Panc1 (cell line): ENCODE data around the gene CACFD1. TPM values are rescaled to one million over a fixed set of nuclear protein-coding genes. Genes with fewer than 3 reads are reported as not detected.

ENCODE experiments used
- ATAC-seq: fragments of 200-7000 bp; cut with Tn5 transposase; 2 replicates; pipeline ENCODE4 v1.9.1; 2020; ENCODE audit warnings: mild to moderate bottlenecking, moderate library complexity
- BruUV-seq: library from RNA; stranded (reverse); fragments of 400-500 nt; replicated peaks from 2 replicates; lab custom pipeline; 2021; lab: Mats Ljungman, UMichigan
- CTCF ChIA-PET: fragments of 300-600 bp; sonication (Branson Sonifier 250); formaldehyde crosslinking; loops from one replicate; lab custom pipeline; 2022; ENCODE audit warnings: antibody characterized with exemption; lab: Charles Lee
- POLR2A ChIA-PET: fragments of 300-600 bp; sonication (Branson Sonifier 250); formaldehyde crosslinking; loops from one replicate; lab custom pipeline; 2022; ENCODE audit warnings: antibody characterized with exemption; lab: Charles Lee
- DNase-seq: peaks from one replicate; pipeline ENCODE4 v3.0.0-alpha.2; 2010; ENCODE audit warnings: low read depth, low spot score
- H3K27ac ChIP-seq: 2 replicates; pipeline ENCODE4 v1.5.1; 2011; ENCODE audit warnings: mild to moderate bottlenecking, low read length, inconsistent platforms
- H3K27me3 ChIP-seq: fragments of 200-500 bp; sonication (Bioruptor generic); 2 replicates; pipeline ENCODE4 v1.6.0; 2014; ENCODE audit warnings: low read length, inconsistent platforms; ENCODE audit not compliant: control insufficient read depth, insufficient read depth
- H3K36me3 ChIP-seq: fragments of 200-500 bp; sonication (Bioruptor generic); 2 replicates; pipeline ENCODE4 v1.5.1; 2014; ENCODE audit warnings: inconsistent platforms, mild to moderate bottlenecking, low read length, moderate library complexity; ENCODE audit not compliant: control insufficient read depth, insufficient read depth
- H3K4me1 ChIP-seq: 2 replicates; pipeline ENCODE4 v1.5.1; 2011; ENCODE audit warnings: inconsistent platforms, mild to moderate bottlenecking, low read length, moderate library complexity; ENCODE audit not compliant: control insufficient read depth, insufficient read depth
- H3K4me3 ChIP-seq, 2 experiments: 2 replicates each; pipeline ENCODE4 v1.5.1; 2011 to 2012; ENCODE audit warnings: low read depth in 2 of 2, low read length in 2 of 2, mild to moderate bottlenecking in 2 of 2, inconsistent platforms in 1 of 2, moderate library complexity in 1 of 2
- H3K9me3 ChIP-seq: fragments of 200-500 bp; sonication (Bioruptor generic); 2 replicates; pipeline ENCODE4 v1.5.1; 2014; ENCODE audit warnings: low read depth, mild to moderate bottlenecking, inconsistent platforms, low read length, moderate library complexity; ENCODE audit not compliant: control insufficient read depth, insufficient read depth
- POLR2AphosphoS5 ChIP-seq: IDR thresholded peaks from 2 replicates; pipeline ENCODE4 v1.6.1; 2012; ENCODE audit warnings: mild to moderate bottlenecking, low read depth, low read length, moderate library complexity
- SIN3A ChIP-seq: IDR thresholded peaks from 2 replicates; pipeline ENCODE4 v1.6.1; 2012; ENCODE audit warnings: low read depth, mild to moderate bottlenecking, low read length, moderate library complexity, borderline replicate concordance; ENCODE audit not compliant: insufficient read depth
- TCF7L2 ChIP-seq: IDR thresholded peaks from 2 replicates; pipeline ENCODE4 v1.6.1; 2011; ENCODE audit warnings: mild to moderate bottlenecking, low read depth, low read length, inconsistent platforms
- in situ Hi-C: cut with HindIII; loops from 2 replicates; pipeline ENCODE4 v1.10.0; 2016; ENCODE audit warnings: low sequenced_read_pairs, low pct_unique_long_range_greater_than_20kb
- intact Hi-C: fragments of 100-400 bp; cut with micrococcal nuclease; formaldehyde crosslinking; loops from one replicate; pipeline ENCODE4 v1.10.0; 2022; ENCODE audit not compliant: unreplicated experiment
- total RNA-seq: library from RNA; stranded (reverse); gene quantifications from one replicate; pipeline ENCODE4 v1.2.1, GENCODE V29; 2021; ENCODE audit not compliant: unreplicated experiment
- TF ChIP-seq, protein P1 (sequence below), 2 experiments: IDR thresholded peaks; 2 replicates each; pipeline ENCODE4 v1.6.1; 2011 to 2012; ENCODE audit warnings: low read depth in 2 of 2, control low read depth in 1 of 2, low read length in 1 of 2, mild to moderate bottlenecking in 1 of 2, moderate library complexity in 1 of 2; ENCODE audit not compliant: insufficient read depth in 1 of 2
- TF ChIP-seq, protein P2 (sequence below): fragments of 450-650 bp; IDR thresholded peaks from 2 replicates; pipeline ENCODE4 v1.5.1; 2017; ENCODE audit warnings: mild to moderate bottlenecking

CACFD1 gene
- total RNA-seq, 1 experiment from 2014 or later, result 13.9 TPM

DNA sequence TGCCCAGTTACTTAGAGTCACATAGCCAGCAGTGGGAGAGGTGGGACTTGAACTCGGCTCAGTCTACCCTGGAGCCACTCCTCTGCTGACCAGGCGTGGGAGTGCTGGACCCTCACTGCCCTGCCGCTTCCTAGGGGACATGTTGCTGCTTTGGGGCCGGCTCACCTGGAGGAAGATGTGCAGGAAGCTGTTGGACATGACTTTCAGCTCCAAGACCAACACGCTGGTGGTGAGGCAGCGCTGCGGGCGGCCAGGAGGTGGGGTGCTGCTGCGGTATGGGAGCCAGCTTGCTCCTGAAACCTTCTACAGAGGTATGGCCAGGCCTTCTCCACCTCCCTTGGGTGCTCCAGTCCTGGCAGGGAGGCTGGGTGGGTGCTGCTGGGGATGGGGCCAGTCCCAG, 3.4 kb upstream of the CACFD1 start:
- no peaks in the 10 kb centered on the region for H3K9me3 ChIP-seq
- BruUV-seq, result no TSS peak
- TF ChIP-seq, protein P1, sequence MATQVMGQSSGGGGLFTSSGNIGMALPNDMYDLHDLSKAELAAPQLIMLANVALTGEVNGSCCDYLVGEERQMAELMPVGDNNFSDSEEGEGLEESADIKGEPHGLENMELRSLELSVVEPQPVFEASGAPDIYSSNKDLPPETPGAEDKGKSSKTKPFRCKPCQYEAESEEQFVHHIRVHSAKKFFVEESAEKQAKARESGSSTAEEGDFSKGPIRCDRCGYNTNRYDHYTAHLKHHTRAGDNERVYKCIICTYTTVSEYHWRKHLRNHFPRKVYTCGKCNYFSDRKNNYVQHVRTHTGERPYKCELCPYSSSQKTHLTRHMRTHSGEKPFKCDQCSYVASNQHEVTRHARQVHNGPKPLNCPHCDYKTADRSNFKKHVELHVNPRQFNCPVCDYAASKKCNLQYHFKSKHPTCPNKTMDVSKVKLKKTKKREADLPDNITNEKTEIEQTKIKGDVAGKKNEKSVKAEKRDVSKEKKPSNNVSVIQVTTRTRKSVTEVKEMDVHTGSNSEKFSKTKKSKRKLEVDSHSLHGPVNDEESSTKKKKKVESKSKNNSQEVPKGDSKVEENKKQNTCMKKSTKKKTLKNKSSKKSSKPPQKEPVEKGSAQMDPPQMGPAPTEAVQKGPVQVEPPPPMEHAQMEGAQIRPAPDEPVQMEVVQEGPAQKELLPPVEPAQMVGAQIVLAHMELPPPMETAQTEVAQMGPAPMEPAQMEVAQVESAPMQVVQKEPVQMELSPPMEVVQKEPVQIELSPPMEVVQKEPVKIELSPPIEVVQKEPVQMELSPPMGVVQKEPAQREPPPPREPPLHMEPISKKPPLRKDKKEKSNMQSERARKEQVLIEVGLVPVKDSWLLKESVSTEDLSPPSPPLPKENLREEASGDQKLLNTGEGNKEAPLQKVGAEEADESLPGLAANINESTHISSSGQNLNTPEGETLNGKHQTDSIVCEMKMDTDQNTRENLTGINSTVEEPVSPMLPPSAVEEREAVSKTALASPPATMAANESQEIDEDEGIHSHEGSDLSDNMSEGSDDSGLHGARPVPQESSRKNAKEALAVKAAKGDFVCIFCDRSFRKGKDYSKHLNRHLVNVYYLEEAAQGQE (IDR thresholded peaks at IDR 0.05; ENCODE audit: insufficient read depth in 1 of 2, low read depth in 2 of 2, low read length in 1 of 2), result no peak
- TF ChIP-seq, protein P2, sequence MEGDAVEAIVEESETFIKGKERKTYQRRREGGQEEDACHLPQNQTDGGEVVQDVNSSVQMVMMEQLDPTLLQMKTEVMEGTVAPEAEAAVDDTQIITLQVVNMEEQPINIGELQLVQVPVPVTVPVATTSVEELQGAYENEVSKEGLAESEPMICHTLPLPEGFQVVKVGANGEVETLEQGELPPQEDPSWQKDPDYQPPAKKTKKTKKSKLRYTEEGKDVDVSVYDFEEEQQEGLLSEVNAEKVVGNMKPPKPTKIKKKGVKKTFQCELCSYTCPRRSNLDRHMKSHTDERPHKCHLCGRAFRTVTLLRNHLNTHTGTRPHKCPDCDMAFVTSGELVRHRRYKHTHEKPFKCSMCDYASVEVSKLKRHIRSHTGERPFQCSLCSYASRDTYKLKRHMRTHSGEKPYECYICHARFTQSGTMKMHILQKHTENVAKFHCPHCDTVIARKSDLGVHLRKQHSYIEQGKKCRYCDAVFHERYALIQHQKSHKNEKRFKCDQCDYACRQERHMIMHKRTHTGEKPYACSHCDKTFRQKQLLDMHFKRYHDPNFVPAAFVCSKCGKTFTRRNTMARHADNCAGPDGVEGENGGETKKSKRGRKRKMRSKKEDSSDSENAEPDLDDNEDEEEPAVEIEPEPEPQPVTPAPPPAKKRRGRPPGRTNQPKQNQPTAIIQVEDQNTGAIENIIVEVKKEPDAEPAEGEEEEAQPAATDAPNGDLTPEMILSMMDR, result no peak
- TF ChIP-seq POLR2AphosphoS5, result no peak
- TF ChIP-seq TCF7L2, result no peak
- TF ChIP-seq SIN3A, result no peak
- DNase-seq (no peak), ATAC-seq (no peak)
- CTCF ChIA-PET, result no interaction called here
- H3K27ac ChIP-seq, result no peak overlapping the region
- in situ Hi-C loops, result no loop called here
- intact Hi-C loops, result no loop called here
- POLR2A ChIA-PET, result no interaction called here
- H3K27me3 ChIP-seq, result no peaks in the 10 kb centered on the region
- no peak overlapping the region for H3K4me3 ChIP-seq
- H3K4me1 ChIP-seq, result peaks cover 12% of the 10 kb centered on the region
- no peaks in the 10 kb centered on the region for H3K36me3 ChIP-seq

DNA sequence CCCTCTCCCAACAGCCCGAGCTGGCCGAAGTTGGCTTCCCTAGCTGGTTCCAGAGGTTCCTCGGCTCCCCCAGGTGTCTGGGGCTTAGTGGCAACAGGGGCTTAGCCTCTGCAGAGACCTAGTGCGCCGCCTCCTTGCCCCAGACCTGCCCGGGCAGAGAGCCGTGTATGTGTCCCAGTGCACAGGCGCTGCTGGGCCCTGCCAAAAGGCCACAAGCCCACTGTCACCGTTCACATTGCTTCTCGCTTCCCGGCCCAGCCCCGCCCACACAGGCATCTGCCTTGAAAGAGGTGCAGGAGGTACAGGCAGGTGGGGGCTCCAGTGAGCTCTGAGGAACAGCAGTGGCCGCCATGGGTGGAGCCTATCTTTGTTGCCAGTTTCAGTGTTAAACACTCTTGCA, 2.5 kb upstream of the CACFD1 start:
- Histone ChIP-seq H3K4me3 (no peak overlapping the region), H3K4me1 (peaks cover 19% of the 10 kb centered on the region), H3K27ac (no peak overlapping the region), H3K9me3 (no peaks in the 10 kb centered on the region), H3K36me3 (no peaks in the 10 kb centered on the region), H3K27me3 (no peaks in the 10 kb centered on the region)
- CTCF ChIA-PET, result no interaction called here
- no peak for DNase-seq
- POLR2A ChIA-PET, result no interaction called here
- intact Hi-C loops (no loop called here), in situ Hi-C loops (no loop called here)
- ATAC-seq, result no peak
- TF ChIP-seq TCF7L2 (no peak), POLR2AphosphoS5 (no peak), SIN3A (no peak)
- TF ChIP-seq, protein P1 (IDR thresholded peaks at IDR 0.05; ENCODE audit: insufficient read depth in 1 of 2, low read depth in 2 of 2, low read length in 1 of 2), result no peak
- TF ChIP-seq, protein P2, result no peak
- no TSS peak for BruUV-seq
